K562 (cell line): Measurements from ENCODE around the gene TUBGCP6. TPM values are rescaled to one million over a fixed set of nuclear protein-coding genes. Genes with fewer than 3 reads are reported as not detected.

Experiments used
- ATAC-seq: fragments of 200-7000 bp; cut with Tn5 transposase; 3 replicates; pipeline ENCODE4 v1.9.1; 2020; ENCODE audit warnings: moderate library complexity
- BruUV-seq: library from RNA; stranded (reverse); fragments of 400-500 nt; replicated peaks from 2 replicates; lab custom pipeline; 2021; lab: Mats Ljungman, UMichigan
- CTCF ChIA-PET: fragments of 300-600 bp; formaldehyde crosslinking; extraction: SDS; loops from one replicate; lab custom pipeline; 2021; ENCODE audit warnings: low intra/inter-chr PET ratio; lab: Yijun Ruan, JAX
- POLR2A ChIA-PET: fragments of 300-600, 350-650 bp; sonication (Branson Sonifier 250); formaldehyde crosslinking; extraction: SDS; loops from one replicate; lab custom pipeline; 2021; ENCODE audit warnings: antibody characterized with exemption, inconsistent platforms; lab: Yijun Ruan, JAX
- DNase-seq, 4 experiments: peaks; one replicate each; pipeline versions ENCODE4 v3.0.0 to v3.0.0-alpha.2; 2011 to 2018; ENCODE audit warnings: low spot score in 3 of 4, mixed read lengths in 3 of 4; ENCODE audit errors: extremely low read depth in 1 of 4
- FAIRE-seq: peaks from 2 replicates; lab custom pipeline; 2011; peaks lifted over from hg19 to GRCh38; lab: Jason Lieb, UNC
- H2AFZ ChIP-seq: 2 replicates; pipeline ENCODE4 v1.6.0; 2011; ENCODE audit warnings: low read depth, low read length, control low read depth, inconsistent platforms
- H3K27ac ChIP-seq: fragments of 200-600 bp; 3 replicates; pipeline ENCODE4 v1.8.0; 2011; ENCODE audit warnings: low read depth, mild to moderate bottlenecking, control low read depth, inconsistent platforms, low read length, moderate library complexity, mixed read lengths; ENCODE audit errors: extremely low read depth
- H3K27me3 ChIP-seq, 2 experiments: fragments of 300-600 bp in 1 of 2; 2 replicates in 1 of 2; 3 replicates in 1 of 2; pipeline versions ENCODE4 v1.6.0 to v1.8.0; 2011; ENCODE audit warnings: inconsistent platforms in 2 of 2, low read length in 2 of 2, mild to moderate bottlenecking in 1 of 2, mixed read lengths in 1 of 2, moderate library complexity in 1 of 2; ENCODE audit not compliant: control insufficient read depth in 2 of 2, insufficient read depth in 2 of 2
- H3K36me3 ChIP-seq: fragments of 300-600 bp; 3 replicates; pipeline ENCODE4 v1.8.0; 2011; ENCODE audit warnings: mild to moderate bottlenecking, low read length, inconsistent platforms; ENCODE audit not compliant: control insufficient read depth, insufficient read depth
- H3K4me1 ChIP-seq, 2 experiments: fragments of 200-600 bp in 1 of 2; replicated peaks in 1 of 2; 2 replicates in 1 of 2; 3 replicates in 1 of 2; pipeline versions ENCODE4 v1.5.1 to v1.8.0; 2011; ENCODE audit warnings: inconsistent platforms in 2 of 2, low read length in 2 of 2, mild to moderate bottlenecking in 1 of 2, mixed read lengths in 1 of 2, moderate library complexity in 1 of 2; ENCODE audit not compliant: control insufficient read depth in 2 of 2, insufficient read depth in 2 of 2
- H3K4me2 ChIP-seq: 2 replicates; pipeline ENCODE4 v1.6.1; 2011; ENCODE audit warnings: low read length, control low read depth, inconsistent platforms, mixed read lengths; ENCODE audit not compliant: insufficient read depth
- H3K4me3 ChIP-seq: fragments of 200-600 bp; sonication (generic), shearing (Covaris generic); 2 replicates; pipeline ENCODE4 v1.5.1; 2016; ENCODE audit warnings: control low read depth, inconsistent platforms
- H3K79me2 ChIP-seq: fragments of 200-600 bp; 3 replicates; pipeline ENCODE4 v1.8.0; 2011; ENCODE audit warnings: low read length, inconsistent platforms; ENCODE audit not compliant: control insufficient read depth, insufficient read depth
- H3K9ac ChIP-seq, 2 experiments: 2 replicates each; pipeline versions ENCODE4 v1.6.0 to v1.6.1; 2011; ENCODE audit warnings: low read depth in 2 of 2, low read length in 2 of 2, control low read depth in 1 of 2, inconsistent platforms in 1 of 2, mild to moderate bottlenecking in 1 of 2, mixed read lengths in 1 of 2; ENCODE audit not compliant: insufficient read depth in 1 of 2
- H3K9me1 ChIP-seq: one replicate; pipeline ENCODE4 v1.6.0; 2011; ENCODE audit warnings: inconsistent platforms, mild to moderate bottlenecking, low read length, moderate library complexity; ENCODE audit not compliant: control insufficient read depth, insufficient read depth
- H3K9me3 ChIP-seq: replicated peaks from 2 replicates; pipeline ENCODE4 v1.5.1; 2011; ENCODE audit warnings: low read depth, low read length, inconsistent platforms; ENCODE audit not compliant: control insufficient read depth, insufficient read depth
- H4K20me1 ChIP-seq: replicated peaks from 2 replicates; pipeline ENCODE4 v1.6.1; 2011; ENCODE audit warnings: low read length, inconsistent platforms, mixed read lengths; ENCODE audit not compliant: control insufficient read depth, insufficient read depth
- CBFA2T2 ChIP-seq: fragments of 450-650 bp; conservative IDR thresholded peaks from 2 replicates; pipeline ENCODE4 v1.6.1; 2017; ENCODE audit warnings: mild to moderate bottlenecking
- CBX1 ChIP-seq: sonication (generic); IDR thresholded peaks from 2 replicates; pipeline ENCODE4 v1.6.1; 2016; ENCODE audit warnings: antibody characterized with exemption, low read depth, mild to moderate bottlenecking
- CCAR2 ChIP-seq: fragments of 200-400 bp; formaldehyde crosslinking; IDR thresholded peaks from 2 replicates; pipeline ENCODE4 v1.6.1; 2017; ENCODE audit warnings: mild to moderate bottlenecking, low read depth, low read length
- ETV5 ChIP-seq: sonication (generic); formaldehyde crosslinking; IDR thresholded peaks from 2 replicates; pipeline ENCODE4 v1.4.0; 2020; ENCODE audit warnings: low read depth, mild to moderate bottlenecking, missing genetic modification reagents
- FIP1L1 ChIP-seq: fragments of 200-400 bp; formaldehyde crosslinking; IDR thresholded peaks from 2 replicates; pipeline ENCODE4 v1.6.1; 2018; ENCODE audit warnings: mild to moderate bottlenecking, low read depth, low read length; ENCODE audit not compliant: poor library complexity, severe bottlenecking
- HDAC6 ChIP-seq: IDR thresholded peaks from 2 replicates; pipeline ENCODE4 v1.6.1; 2012; ENCODE audit warnings: low read depth, mild to moderate bottlenecking, control low read depth, inconsistent platforms, low read length, moderate library complexity
- HMBOX1 ChIP-seq: sonication (generic); IDR thresholded peaks from 2 replicates; pipeline ENCODE4 v1.6.1; 2016
- KLF6 ChIP-seq: fragments of 250-450 bp; sonication (Bioruptor Pico); IDR thresholded peaks from 2 replicates; pipeline ENCODE4 v1.4.0; 2020; ENCODE audit warnings: mild to moderate bottlenecking, moderate library complexity, borderline replicate concordance
- MED1 ChIP-seq: sonication (generic); formaldehyde crosslinking; IDR thresholded peaks from 2 replicates; pipeline ENCODE4 v1.8.1; 2023; ENCODE audit warnings: missing genetic modification reagents, borderline replicate concordance
- MIER1 ChIP-seq: fragments of 450-650 bp; IDR thresholded peaks from 2 replicates; pipeline ENCODE4 v1.6.1; 2016; ENCODE audit warnings: antibody characterized with exemption, mild to moderate bottlenecking, low read depth
- NR2C1 ChIP-seq, 2 experiments: fragments of 450-650 bp; IDR thresholded peaks; 2 replicates each; pipeline ENCODE4 v1.6.1; 2017; ENCODE audit warnings: mild to moderate bottlenecking in 2 of 2, antibody characterized with exemption in 1 of 2, inconsistent platforms in 1 of 2, missing compliant biosample characterization in 1 of 2, missing genetic modification characterization in 1 of 2
- NR2F6 ChIP-seq: fragments of 450-650 bp; formaldehyde crosslinking; IDR thresholded peaks from 2 replicates; pipeline ENCODE4 v1.4.0; 2020; ENCODE audit warnings: mild to moderate bottlenecking
- POLR2H ChIP-seq: IDR thresholded peaks from 2 replicates; pipeline ENCODE4 v1.6.1; 2016; ENCODE audit warnings: missing genetic modification characterization, low read depth, mild to moderate bottlenecking, control low read depth, missing compliant biosample characterization, moderate library complexity
- RBM22 ChIP-seq: fragments of 200-400 bp; formaldehyde crosslinking; IDR thresholded peaks from 2 replicates; pipeline ENCODE4 v1.6.1; 2018; ENCODE audit warnings: low read length, low read depth; ENCODE audit not compliant: poor library complexity, severe bottlenecking
- TAF15 ChIP-seq: fragments of 200-400 bp; formaldehyde crosslinking; IDR thresholded peaks from 2 replicates; pipeline ENCODE4 v1.6.1; 2017; ENCODE audit warnings: mild to moderate bottlenecking, low read depth, low read length, moderate library complexity
- TAF7 ChIP-seq: fragments of 450-650 bp; IDR thresholded peaks from 2 replicates; pipeline ENCODE4 v1.6.1; 2016; ENCODE audit warnings: missing genetic modification characterization, missing compliant biosample characterization
- THAP7 ChIP-seq: fragments of 250-450 bp; sonication (Bioruptor Pico); IDR thresholded peaks from 2 replicates; pipeline ENCODE4 v1.5.0; 2021
- THRA ChIP-seq: fragments of 450-650 bp; IDR thresholded peaks from 2 replicates; pipeline ENCODE4 v1.6.1; 2017; ENCODE audit warnings: mild to moderate bottlenecking, moderate library complexity
- ZNF324 ChIP-seq: fragments of 250-450 bp; sonication (Bioruptor Pico); IDR thresholded peaks from 2 replicates; pipeline ENCODE4 v1.4.0; 2020; ENCODE audit warnings: mild to moderate bottlenecking
- ZNF384 ChIP-seq: IDR thresholded peaks from 2 replicates; pipeline ENCODE4 v1.6.1; 2012; ENCODE audit warnings: low read depth, low read length, improper control_type of control experiment
- WGBS: fragments of 100-300 bp; shearing (Covaris generic); methylation state at CpG from one replicate; pipeline ENCODE4 v1.1.6; 2016; ENCODE audit warnings: low coverage, mixed read lengths; ENCODE audit not compliant: insufficient coverage; ENCODE audit errors: missing lambda C conversion rate; 5-methylcytosine and 5-hydroxymethylcytosine counted together
- in situ Hi-C: fragments of 300-500 bp; cut with MboI; formaldehyde crosslinking; loops from 4 replicates; pipeline ENCODE4 v1.15.0; 2018; ENCODE audit warnings: inconsistent platforms, mixed read lengths
- intact Hi-C: fragments of 100-400 bp; cut with micrococcal nuclease; formaldehyde crosslinking; loops from 2 replicates; pipeline ENCODE4 v1.14.2; 2022
- polyA plus RNA-seq, 8 experiments: library from polyadenylated mRNA; depleted of rRNA in 4 of 8; stranded (reverse) in 5 of 8; unstranded in 3 of 8; fragments of >200 nt; fragmentation: Nextera tagmentation in 2 of 8; fragmentation: Illumina TruSeq in 1 of 8; extraction: Ambion mirVana in 2 of 8; extraction: Trizol in 1 of 8; gene quantifications; 2 replicates each; pipeline versions ENCODE4 v1.2.1 to v1.2.3, GENCODE V29; 2011 to 2014; ENCODE audit warnings: inconsistent platforms in 1 of 8, missing spikeins in 1 of 8
- total RNA-seq, 7 experiments: library from RNA; depleted of rRNA in 6 of 7; stranded (reverse); fragments of >200 nt in 6 of 7; fragmentation: Illumina TruSeq in 2 of 7; extraction: Trizol in 2 of 7; gene quantifications; 2 replicates each; pipeline versions ENCODE4 v1.2.1 to v1.2.3, GENCODE V29; 2011 to 2021; ENCODE audit warnings: low replicate concordance in 1 of 7

Gene TUBGCP6
- total and polyA plus RNA-seq, 9 of the 15 experiments (the other 6 are each of a cell fraction or from before 2014, with no cell fraction given) = 0.76 to 33.0 (median 10.1) TPM

GRCh38 chr22:50249341-50250248 lies 4.8 kb upstream of the TUBGCP6 start:
- BruUV-seq = no TSS peak
- in situ Hi-C loops (no loop called here), intact Hi-C loops (no loop called here)
- H3K4me1 ChIP-seq = peaks cover 9 to 83% of the 10 kb centered on the region in 2 experiments
- peaks cover 32% of the 10 kb centered on the region for H3K79me2 ChIP-seq
- H3K9me1 ChIP-seq = no peaks in the 10 kb centered on the region
- WGBS = 89% methylated on average over 21 of the region's 32 CpGs
- no peak for ATAC-seq
- H3K9me3 ChIP-seq = no peaks in the 10 kb centered on the region
- no peaks in the 10 kb centered on the region for H3K27me3 ChIP-seq
- H3K4me2 ChIP-seq = peak overlapping the region; percentile 83
- ChIA-PET CTCF (no interaction called here), POLR2A (interaction anchor here (1.0 kb wide), 1 partner anchor 22 kb away, joined by 3 read pairs; no protein-coding TSS in a partner anchor)
- no peak for DNase-seq
- peaks cover 54% of the 10 kb centered on the region; the same call in 2 of the 3 replicates for H3K36me3 ChIP-seq
- H3K4me3 ChIP-seq = no peak overlapping the region; the same call in 1 of the 2 replicates
- peak overlapping the region in 1 of 2 experiments; percentile 98; a peak in 2 of 4 replicates for H3K9ac ChIP-seq
- no peak overlapping the region for H2AFZ ChIP-seq
- H4K20me1 ChIP-seq = no peaks in the 10 kb centered on the region
- H3K27ac ChIP-seq = no peak overlapping the region
- FAIRE-seq = no peak
- TF ChIP-seq HDAC6 (no peak), MED1 (CRISPR knock-in tag) (no peak), MIER1 (no peak), THAP7 (CRISPR knock-in tag) (no peak), NR2F6 (CRISPR knock-in tag) (no peak), CCAR2 (no peak), ZNF324 (CRISPR knock-in tag) (no peak), TAF7 (tag) (no peak), THRA (no peak), POLR2H (no peak), ZNF384 (no peak), ETV5 (CRISPR knock-in tag) (no peak), TAF15 (0 out of 2 replicates have a peak, but pooled peaks have one; percentile 35), RBM22 (peak; percentile 46), KLF6 (CRISPR knock-in tag) (no peak), CBX1 (no peak), HMBOX1 (no peak), FIP1L1 (peak; percentile 41), NR2C1 (IDR thresholded peaks at IDR 0.05) (peak; percentile 65; the same call in 1 of the 2 replicates), NR2C1 (tag; IDR thresholded peaks at IDR 0.05) (peak; percentile 57; the same call in 1 of the 2 replicates), CBFA2T2 (no peak)
